ENCODE data around the gene ZNF592.

DNA sequence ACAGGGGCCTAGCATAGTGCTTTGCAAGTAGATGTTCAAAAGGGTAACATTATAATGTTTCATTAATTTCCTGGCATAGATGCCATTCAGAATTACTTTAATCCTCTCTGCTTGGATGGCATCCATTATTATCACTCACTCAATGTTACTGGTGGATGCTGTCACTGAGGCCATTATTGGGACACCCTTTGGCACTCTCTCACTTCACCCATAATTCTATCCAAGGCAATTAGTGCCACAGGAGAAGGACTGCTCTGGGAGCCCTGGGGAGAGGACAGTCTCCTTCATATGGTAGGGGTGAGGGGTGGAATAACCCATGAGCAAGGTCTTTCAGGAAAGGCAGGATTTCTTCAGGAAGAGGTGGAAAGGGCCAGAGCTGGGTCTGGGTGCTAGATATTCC lies 107.4 kb downstream of the ZNF592 start:
- TF ChIP-seq, protein P1, sequence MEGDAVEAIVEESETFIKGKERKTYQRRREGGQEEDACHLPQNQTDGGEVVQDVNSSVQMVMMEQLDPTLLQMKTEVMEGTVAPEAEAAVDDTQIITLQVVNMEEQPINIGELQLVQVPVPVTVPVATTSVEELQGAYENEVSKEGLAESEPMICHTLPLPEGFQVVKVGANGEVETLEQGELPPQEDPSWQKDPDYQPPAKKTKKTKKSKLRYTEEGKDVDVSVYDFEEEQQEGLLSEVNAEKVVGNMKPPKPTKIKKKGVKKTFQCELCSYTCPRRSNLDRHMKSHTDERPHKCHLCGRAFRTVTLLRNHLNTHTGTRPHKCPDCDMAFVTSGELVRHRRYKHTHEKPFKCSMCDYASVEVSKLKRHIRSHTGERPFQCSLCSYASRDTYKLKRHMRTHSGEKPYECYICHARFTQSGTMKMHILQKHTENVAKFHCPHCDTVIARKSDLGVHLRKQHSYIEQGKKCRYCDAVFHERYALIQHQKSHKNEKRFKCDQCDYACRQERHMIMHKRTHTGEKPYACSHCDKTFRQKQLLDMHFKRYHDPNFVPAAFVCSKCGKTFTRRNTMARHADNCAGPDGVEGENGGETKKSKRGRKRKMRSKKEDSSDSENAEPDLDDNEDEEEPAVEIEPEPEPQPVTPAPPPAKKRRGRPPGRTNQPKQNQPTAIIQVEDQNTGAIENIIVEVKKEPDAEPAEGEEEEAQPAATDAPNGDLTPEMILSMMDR (IDR thresholded peaks at IDR 0.05 in 8 of 11, conservative IDR thresholded peaks at IDR 0.05 in 3 of 11) = no peak
- no peak for TF ChIP-seq POLR2A (IDR thresholded peaks at IDR 0.05)

Data from spleen (tissue), 7 donors.